Left ventricle myocardium inferior (tissue), 1 donor: Measurements from ENCODE around the gene TREML4. TPM values are rescaled to one million over a fixed set of nuclear protein-coding genes. Genes with fewer than 3 reads are reported as not detected.
"Not testable (repeated sequence)": the region's sequence is repeated elsewhere in the genome, so short reads cannot be mapped to it uniquely, and the experiment has no call there.

ENCODE experiments used
- DNase-seq: peaks from one replicate; pipeline ENCODE4 v3.0.0-alpha.2; 2020
- H3K27ac ChIP-seq: fragments of 200-600 bp; replicated peaks from 2 replicates; pipeline ENCODE4 v1.8.0; 2021
- H3K27me3 ChIP-seq: fragments of 200-600 bp; 2 replicates; pipeline ENCODE4 v1.8.0; 2021; ENCODE audit warnings: low read depth
- H3K36me3 ChIP-seq: fragments of 200-600 bp; 2 replicates; pipeline ENCODE4 v1.8.0; 2021
- H3K4me1 ChIP-seq: fragments of 200-600 bp; 2 replicates; pipeline ENCODE4 v1.8.0; 2021
- H3K4me3 ChIP-seq: fragments of 200-600 bp; 2 replicates; pipeline ENCODE4 v1.8.0; 2021; ENCODE audit warnings: mild to moderate bottlenecking, moderate library complexity
- H3K9me3 ChIP-seq: fragments of 200-600 bp; replicated peaks from 2 replicates; pipeline ENCODE4 v1.8.0; 2021
- CTCF ChIP-seq: fragments of 200-600 bp; IDR thresholded peaks from 2 replicates; pipeline ENCODE4 v1.8.0; 2021; ENCODE audit warnings: antibody characterized with exemption, mild to moderate bottlenecking, borderline replicate concordance
- intact Hi-C: fragments of 100-400 bp; cut with micrococcal nuclease; formaldehyde crosslinking; loops from one replicate; pipeline ENCODE4 v1.11.0; 2022
- total RNA-seq: library from RNA; stranded (reverse); fragmentation: NEBNext Ultra II Directional; extraction: Animal tissue kit (Norgen Biotek cat#: 25700); gene quantifications from one replicate; pipeline ENCODE4 v1.2.1, GENCODE V29; 2021
- donor health status: DM: no; HTN: yes; CAD: no; lungs with severe emphysema.

The TREML4 gene
- total RNA-seq, 1 donor from 2014 or later: not detected

DNA sequence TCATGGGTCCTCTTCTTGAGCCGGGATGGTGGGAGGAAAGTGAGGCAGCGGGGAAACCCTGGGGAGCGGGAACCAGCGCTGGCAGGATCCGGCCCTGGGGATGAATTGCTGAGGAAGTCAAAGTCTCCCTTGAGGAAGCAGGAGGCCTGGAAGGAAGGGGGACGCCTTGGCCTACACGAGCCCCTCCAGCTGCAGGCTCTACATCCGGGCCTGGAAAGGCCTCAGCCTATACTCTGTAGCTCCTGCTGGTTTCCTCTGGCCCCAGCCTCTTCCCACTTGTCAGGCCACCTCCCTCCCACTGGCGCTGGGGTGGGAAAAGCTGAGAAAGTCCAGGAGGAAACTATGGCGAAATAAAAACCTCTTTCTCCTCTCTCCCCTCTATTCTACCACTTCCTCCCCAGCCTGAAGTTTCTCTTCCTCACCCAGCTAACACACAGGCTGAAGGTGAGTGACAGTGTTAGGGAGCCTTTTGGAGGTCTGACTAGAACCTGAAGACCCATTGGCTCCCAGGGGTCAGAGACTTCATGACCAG lies 42.1 kb upstream of the TREML4 start:
- no peak for DNase-seq
- Histone ChIP-seq H3K4me3 (no peak overlapping the region), H3K36me3 (no peaks in the 10 kb centered on the region), H3K4me1 (no peaks in the 10 kb centered on the region), H3K27me3 (peaks cover 14% of the 10 kb centered on the region), H3K27ac (no peak overlapping the region), H3K9me3 (peaks cover 16% of the 10 kb centered on the region)
- intact Hi-C loops: no loop called here
- no peak for TF ChIP-seq CTCF

DNA sequence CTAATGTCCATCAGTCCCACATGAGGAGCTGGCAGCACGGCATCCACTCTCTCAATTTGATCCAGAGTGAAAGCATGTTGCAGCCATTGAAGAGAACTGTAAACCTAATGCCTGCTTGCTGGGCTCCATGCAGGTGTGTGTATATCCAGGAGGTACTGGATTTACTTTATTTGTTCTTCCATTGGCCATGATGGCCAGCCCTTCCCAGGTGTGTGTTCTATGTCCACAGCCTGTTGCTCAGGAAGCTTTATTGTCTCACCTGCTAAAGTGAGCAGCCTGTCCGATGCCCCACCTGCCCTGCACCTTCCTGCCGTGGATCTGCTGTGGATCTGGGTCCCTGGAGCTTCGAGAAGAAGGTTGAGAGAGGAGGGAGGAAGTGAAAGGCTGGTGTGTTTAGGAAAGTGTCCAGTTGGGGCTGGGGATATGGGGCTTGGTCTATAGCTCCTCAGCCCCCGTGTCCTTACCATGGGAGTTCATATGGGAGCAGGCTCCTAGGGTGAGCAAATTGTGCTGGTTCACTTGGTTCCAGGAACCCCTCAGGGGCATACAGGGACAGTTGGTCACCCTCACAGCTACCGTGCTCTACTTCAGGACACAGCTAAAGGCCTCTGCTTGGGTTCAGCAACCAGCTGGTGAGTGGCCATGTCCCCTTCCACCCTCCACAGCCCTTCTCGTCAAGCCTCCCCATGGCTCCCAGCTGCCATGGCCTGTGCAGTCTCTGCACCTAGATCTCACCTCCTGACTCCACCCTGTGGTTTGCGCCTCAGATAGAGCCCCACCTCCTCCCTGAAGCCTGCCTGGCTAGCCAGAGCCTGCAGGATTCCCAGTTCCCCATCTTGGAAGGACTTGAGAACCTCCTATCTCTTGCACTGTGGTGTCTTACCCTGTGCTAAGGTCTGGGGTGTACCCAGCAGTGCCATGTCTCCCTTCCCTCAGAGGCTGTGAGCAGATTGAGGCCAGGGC lies 39.9 kb upstream of the TREML4 start:
- peaks cover 16% of the 10 kb centered on the region for H3K9me3 ChIP-seq
- DNase-seq: no peak
- TF ChIP-seq CTCF: no peak
- H3K4me3 ChIP-seq: no peak overlapping the region
- peaks cover 26% of the 10 kb centered on the region for H3K27me3 ChIP-seq
- no peak overlapping the region for H3K27ac ChIP-seq
- H3K36me3 ChIP-seq: no peaks in the 10 kb centered on the region
- H3K4me1 ChIP-seq: no peaks in the 10 kb centered on the region
- intact Hi-C loops: no loop called here

DNA sequence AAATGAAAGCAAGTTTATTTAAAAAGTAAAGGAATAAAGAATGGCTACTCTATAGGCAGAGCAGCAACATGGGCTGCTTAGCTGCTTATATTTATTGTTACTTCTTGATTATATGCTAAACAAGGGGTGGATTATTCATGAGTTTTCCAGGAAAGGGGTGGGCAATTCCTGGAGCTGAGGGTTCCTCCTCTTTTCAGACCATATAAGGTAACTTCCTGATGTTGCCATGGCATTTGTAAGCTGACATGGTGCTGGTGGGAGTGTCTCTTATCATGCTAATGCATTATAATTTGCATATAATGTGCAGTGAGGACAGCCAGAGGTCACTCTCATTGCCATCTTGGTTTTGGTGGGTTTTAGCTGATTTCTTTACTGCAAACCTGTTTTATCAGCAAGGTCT lies 39.1 kb upstream of the TREML4 start:
- intact Hi-C loops, H3K27ac ChIP-seq, DNase-seq, H3K36me3 ChIP-seq, H3K4me1 ChIP-seq, H3K4me3 ChIP-seq: not testable (repeated sequence)
- Histone ChIP-seq H3K9me3 (peaks cover 16% of the 10 kb centered on the region), H3K27me3 (peaks cover 30% of the 10 kb centered on the region)

GRCh38 chr6:41189967-41190366 lies 38.2 kb upstream of the TREML4 start:
- H3K27me3 ChIP-seq: peaks cover 39% of the 10 kb centered on the region
- H3K27ac ChIP-seq: no peak overlapping the region
- H3K4me1 ChIP-seq: no peaks in the 10 kb centered on the region
- peaks cover 16% of the 10 kb centered on the region for H3K9me3 ChIP-seq
- no peak for DNase-seq
- intact Hi-C loops: no loop called here
- H3K36me3 ChIP-seq: no peaks in the 10 kb centered on the region
- no peak overlapping the region for H3K4me3 ChIP-seq
- TF ChIP-seq CTCF: no peak

DNA sequence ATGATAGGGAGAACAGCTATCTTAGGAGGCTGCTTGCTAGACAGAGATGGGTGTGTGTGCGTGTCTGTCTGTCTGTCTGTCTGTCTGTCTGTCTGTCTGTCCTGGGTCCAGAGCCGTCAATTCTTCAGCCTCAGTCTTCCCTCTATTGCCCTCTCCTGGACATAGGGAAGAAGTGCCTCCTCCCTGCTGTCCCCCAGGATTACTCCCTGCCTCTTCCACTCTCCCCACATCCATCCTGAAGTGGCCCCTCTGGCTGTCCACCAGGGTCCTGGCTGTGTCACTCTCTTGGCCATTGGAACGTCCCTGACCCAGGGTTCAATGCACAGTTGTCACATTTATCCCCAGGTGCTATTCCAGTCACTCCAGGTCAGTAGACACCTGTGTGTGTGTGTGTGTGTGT lies 37.4 kb upstream of the TREML4 start:
- H3K36me3 ChIP-seq: no peaks in the 10 kb centered on the region
- peaks cover 16% of the 10 kb centered on the region for H3K9me3 ChIP-seq
- peaks cover 47% of the 10 kb centered on the region for H3K27me3 ChIP-seq
- H3K27ac ChIP-seq: no peak overlapping the region
- intact Hi-C loops: no loop called here
- no peaks in the 10 kb centered on the region for H3K4me1 ChIP-seq
- no peak for TF ChIP-seq CTCF
- no peak overlapping the region for H3K4me3 ChIP-seq
- no peak for DNase-seq

- intact Hi-C loops: no loop called here
- peak; percentile 52 for TF ChIP-seq CTCF
- no peaks in the 10 kb centered on the region for H3K4me1 ChIP-seq
- H3K27me3 ChIP-seq: peaks cover 55% of the 10 kb centered on the region
- H3K27ac ChIP-seq: no peak overlapping the region
- H3K9me3 ChIP-seq: peaks cover 16% of the 10 kb centered on the region
- H3K4me3 ChIP-seq: no peak overlapping the region
- DNase-seq: peak; percentile 42
- no peaks in the 10 kb centered on the region for H3K36me3 ChIP-seq
Observed at GRCh38 chr6:41191569-41191968, 36.6 kb upstream of the TREML4 start.
